CD8-positive, alpha-beta memory T cell (primary cell): Measurements from ENCODE around the gene FCSK. TPM values are rescaled to one million over a fixed set of nuclear protein-coding genes. Genes with fewer than 3 reads are reported as not detected.

Experiments used
- CTCF ChIA-PET: fragments of 350-600 bp; sonication (Branson Sonifier 250); formaldehyde crosslinking; loops from one replicate; lab custom pipeline; 2021; ENCODE audit warnings: antibody characterized with exemption; lab: Charles Lee
- POLR2A ChIA-PET: fragments of 350-600 bp; sonication (Branson Sonifier 250); formaldehyde crosslinking; loops from one replicate; lab custom pipeline; 2021; ENCODE audit warnings: antibody characterized with exemption; lab: Charles Lee
- DNase-seq, 5 donors: peaks; one replicate each; pipeline versions ENCODE4 v3.0.0 to v3.0.0-alpha.2; 2020 to 2022; ENCODE audit warnings: mixed read lengths in 1 of 5
- H3K27ac ChIP-seq: one replicate; pipeline ENCODE4 v1.7.0; 2013; ENCODE audit warnings: low read depth, mild to moderate bottlenecking, low read length, moderate library complexity
- H3K27me3 ChIP-seq: 2 replicates; pipeline ENCODE4 v1.7.0; 2013; ENCODE audit warnings: low read length, mild to moderate bottlenecking; ENCODE audit not compliant: insufficient read depth, poor library complexity, severe bottlenecking
- H3K36me3 ChIP-seq: 2 replicates; pipeline ENCODE4 v1.7.0; 2013; ENCODE audit warnings: mild to moderate bottlenecking, low read length, moderate library complexity; ENCODE audit not compliant: insufficient read depth
- H3K4me1 ChIP-seq: 2 replicates; pipeline ENCODE4 v1.7.0; 2013; ENCODE audit warnings: mild to moderate bottlenecking, low read length, moderate library complexity; ENCODE audit not compliant: insufficient read depth
- H3K4me3 ChIP-seq: 2 replicates; pipeline ENCODE4 v1.7.0; 2013; ENCODE audit warnings: mild to moderate bottlenecking, low read length
- H3K9me3 ChIP-seq: 2 replicates; pipeline ENCODE4 v1.7.0; 2013; ENCODE audit warnings: mild to moderate bottlenecking, low read length
- H3K27ac Mint-ChIP-seq, 8 donors: one replicate each; pipeline ENCODE4 v1.8.0; 2020 to 2021; ENCODE audit warnings: mixed read lengths in 8 of 8, mild to moderate bottlenecking in 6 of 8, inconsistent platforms in 3 of 8, moderate library complexity in 3 of 8
- H3K27me3 Mint-ChIP-seq, 2 donors: one replicate each; pipeline ENCODE4 v1.8.0; 2020 to 2021; ENCODE audit warnings: mixed read lengths in 2 of 2, mild to moderate bottlenecking in 1 of 2, moderate library complexity in 1 of 2
- H3K36me3 Mint-ChIP-seq, 3 donors: one replicate each; pipeline ENCODE4 v1.8.0; 2020 to 2021; ENCODE audit warnings: mixed read lengths in 3 of 3, inconsistent platforms in 1 of 3, mild to moderate bottlenecking in 1 of 3
- H3K4me1 Mint-ChIP-seq, 3 donors: one replicate each; pipeline ENCODE4 v1.8.0; 2020 to 2021; ENCODE audit warnings: mixed read lengths in 3 of 3, inconsistent platforms in 1 of 3, mild to moderate bottlenecking in 1 of 3
- H3K4me3 Mint-ChIP-seq, 7 donors: one replicate each; pipeline ENCODE4 v1.8.0; 2020 to 2021; ENCODE audit warnings: mixed read lengths in 7 of 7, mild to moderate bottlenecking in 6 of 7, moderate library complexity in 4 of 7, inconsistent platforms in 2 of 7
- H3K9me3 Mint-ChIP-seq, 5 donors: one replicate each; pipeline ENCODE4 v1.8.0; 2020 to 2022; ENCODE audit warnings: mixed read lengths in 5 of 5, mild to moderate bottlenecking in 3 of 5, moderate library complexity in 2 of 5, inconsistent platforms in 1 of 5
- polyA plus RNA-seq: library from polyadenylated mRNA; unstranded; fragments of 300-500 nt; fragmentation: Illumina TruSeq; gene quantifications from one replicate; pipeline ENCODE4 v1.2.3, GENCODE V29; 2021
- total RNA-seq, 2 experiments: library from RNA; stranded (reverse); gene quantifications; one replicate each; pipeline ENCODE4 v1.2.3, GENCODE V29; 2021

The FCSK gene
- total and polyA plus RNA-seq, 3 experiments from 2014 or later = 7.8 to 16.9 (median 15.1) TPM

GRCh38 chr16:70417661-70418060 is 36.7 kb upstream of the FCSK start:
- Histone ChIP-seq H3K4me3 (no peak overlapping the region), H3K27ac (no peak overlapping the region), H3K4me1 (peaks cover 41% of the 10 kb centered on the region), H3K9me3 (no peaks in the 10 kb centered on the region), H3K27me3 (no peaks in the 10 kb centered on the region), H3K36me3 (no peaks in the 10 kb centered on the region)
- H3K4me1 Mint-ChIP-seq = peaks cover 34 to 62% (median 37%) of the 10 kb centered on the region in 3 donors
- peak overlapping the region in 1 of 7 donors; percentile 35 for H3K4me3 Mint-ChIP-seq
- no peak for DNase-seq
- peaks cover 0 to 14% (median 0%) of the 10 kb centered on the region in 3 donors for H3K36me3 Mint-ChIP-seq
- ChIA-PET CTCF (interaction anchor here (0.6 to 1.5 kb wide), 3 partner anchors 21 to 23 kb away, joined by 3 to 4 read pairs (median 4); no protein-coding TSS in a partner anchor), POLR2A (no interaction called here)
- no peaks in the 10 kb centered on the region for H3K9me3 Mint-ChIP-seq
- peaks cover 0 to 1% of the 10 kb centered on the region in 2 donors for H3K27me3 Mint-ChIP-seq
- peak overlapping the region in 5 of 8 donors; percentile 3 to 78 (median 60) for H3K27ac Mint-ChIP-seq

- Histone ChIP-seq H3K36me3 (no peaks in the 10 kb centered on the region), H3K4me3 (peak overlapping the region; percentile 5), H3K4me1 (peaks cover 41% of the 10 kb centered on the region), H3K27ac (no peak overlapping the region), H3K9me3 (no peaks in the 10 kb centered on the region), H3K27me3 (no peaks in the 10 kb centered on the region)
- no peaks in the 10 kb centered on the region for H3K9me3 Mint-ChIP-seq
- peak in 1 of 5 donors; percentile 45 for DNase-seq
- H3K4me3 Mint-ChIP-seq = peak overlapping the region in 6 of 7 donors; percentile 10 to 74 (median 54)
- CTCF ChIA-PET = interaction anchor here (1.3 to 1.5 kb wide), 2 partner anchors 21 to 24 kb away, joined by 3 to 4 read pairs; no protein-coding TSS in a partner anchor
- POLR2A ChIA-PET = no interaction called here
- H3K36me3 Mint-ChIP-seq = peaks cover 0 to 16% (median 0%) of the 10 kb centered on the region in 3 donors
- peaks cover 36 to 67% (median 37%) of the 10 kb centered on the region in 3 donors for H3K4me1 Mint-ChIP-seq
- H3K27ac Mint-ChIP-seq = peak overlapping the region; percentile 29 to 92 (median 69)
- H3K27me3 Mint-ChIP-seq = peaks cover 0 to 1% of the 10 kb centered on the region in 2 donors
Observed at GRCh38 chr16:70418274-70418992, 36.0 kb upstream of the FCSK start.

- Histone ChIP-seq H3K4me3 (peak overlapping the region; percentile 5), H3K36me3 (no peaks in the 10 kb centered on the region), H3K9me3 (no peaks in the 10 kb centered on the region), H3K4me1 (peaks cover 41% of the 10 kb centered on the region), H3K27ac (no peak overlapping the region), H3K27me3 (no peaks in the 10 kb centered on the region)
- Mint-ChIP-seq H3K4me1 (peaks cover 36 to 67% (median 37%) of the 10 kb centered on the region in 3 donors), H3K4me3 (peak overlapping the region in 6 of 7 donors; percentile 10 to 74 (median 54)), H3K36me3 (peaks cover 0 to 16% (median 0%) of the 10 kb centered on the region in 3 donors), H3K27ac (peak overlapping the region; percentile 29 to 92 (median 76)), H3K27me3 (peaks cover 0 to 1% of the 10 kb centered on the region in 2 donors), H3K9me3 (no peaks in the 10 kb centered on the region)
- CTCF ChIA-PET = interaction anchor here (1.5 kb wide), 1 partner anchor 21 kb away, joined by 4 read pairs; no protein-coding TSS in a partner anchor
- POLR2A ChIA-PET = no interaction called here
- no peak for DNase-seq
Observed at GRCh38 chr16:70418993-70419318, 35.4 kb upstream of the FCSK start.

- H3K9me3 Mint-ChIP-seq = no peaks in the 10 kb centered on the region
- peaks cover 41% of the 10 kb centered on the region for H3K4me1 ChIP-seq
- H3K4me1 Mint-ChIP-seq = peaks cover 35 to 64% (median 37%) of the 10 kb centered on the region in 3 donors
- peaks cover 0 to 16% (median 0%) of the 10 kb centered on the region in 3 donors for H3K36me3 Mint-ChIP-seq
- CTCF ChIA-PET = no interaction called here
- no peaks in the 10 kb centered on the region for H3K27me3 ChIP-seq
- H3K4me3 ChIP-seq = no peak overlapping the region
- H3K27ac Mint-ChIP-seq = peak overlapping the region in 7 of 8 donors; percentile 26 to 81 (median 74)
- peaks cover 1% of the 10 kb centered on the region for H3K36me3 ChIP-seq
- H3K9me3 ChIP-seq = no peaks in the 10 kb centered on the region
- DNase-seq = no peak
- POLR2A ChIA-PET = interaction anchor here (0.6 kb wide), 1 partner anchor 49 kb away, joined by 4 read pairs; no protein-coding TSS in a partner anchor
- H3K27ac ChIP-seq = no peak overlapping the region
- peak overlapping the region in 3 of 7 donors; percentile 6 to 51 (median 10) for H3K4me3 Mint-ChIP-seq
- H3K27me3 Mint-ChIP-seq = peaks cover 0 to 1% of the 10 kb centered on the region in 2 donors
Observed at GRCh38 chr16:70419384-70420327, 34.7 kb upstream of the FCSK start.

GRCh38 chr16:70421014-70421413 is 33.4 kb upstream of the FCSK start:
- ChIA-PET POLR2A (no interaction called here), CTCF (no interaction called here)
- no peaks in the 10 kb centered on the region for H3K27me3 ChIP-seq
- H3K4me1 Mint-ChIP-seq = peaks cover 33 to 63% (median 35%) of the 10 kb centered on the region in 3 donors
- no peaks in the 10 kb centered on the region for H3K9me3 Mint-ChIP-seq
- H3K36me3 Mint-ChIP-seq = peaks cover 0 to 19% (median 0%) of the 10 kb centered on the region in 3 donors
- peaks cover 3% of the 10 kb centered on the region for H3K36me3 ChIP-seq
- H3K4me3 ChIP-seq = no peak overlapping the region
- no peaks in the 10 kb centered on the region for H3K9me3 ChIP-seq
- H3K4me3 Mint-ChIP-seq = no peak overlapping the region
- H3K27ac ChIP-seq = no peak overlapping the region
- H3K27ac Mint-ChIP-seq = peak overlapping the region in 1 of 8 donors; percentile 55
- DNase-seq = no peak
- peaks cover 0 to 1% of the 10 kb centered on the region in 2 donors for H3K27me3 Mint-ChIP-seq
- peaks cover 41% of the 10 kb centered on the region for H3K4me1 ChIP-seq

- ChIA-PET POLR2A (no interaction called here), CTCF (no interaction called here)
- no peak overlapping the region for H3K27ac ChIP-seq
- H3K27me3 Mint-ChIP-seq = peaks cover 0 to 1% of the 10 kb centered on the region in 2 donors
- H3K4me3 Mint-ChIP-seq = no peak overlapping the region
- H3K4me1 ChIP-seq = peaks cover 41% of the 10 kb centered on the region
- H3K36me3 Mint-ChIP-seq = peaks cover 0 to 17% (median 0%) of the 10 kb centered on the region in 3 donors
- H3K27me3 ChIP-seq = no peaks in the 10 kb centered on the region
- peak overlapping the region in 2 of 8 donors; percentile 44 to 61 for H3K27ac Mint-ChIP-seq
- no peak for DNase-seq
- H3K4me1 Mint-ChIP-seq = peaks cover 33 to 57% (median 35%) of the 10 kb centered on the region in 3 donors
- no peak overlapping the region for H3K4me3 ChIP-seq
- peaks cover 3% of the 10 kb centered on the region for H3K36me3 ChIP-seq
- no peaks in the 10 kb centered on the region for H3K9me3 Mint-ChIP-seq
- no peaks in the 10 kb centered on the region for H3K9me3 ChIP-seq
Observed at GRCh38 chr16:70421473-70422311, 32.7 kb upstream of the FCSK start.

- H3K4me3 Mint-ChIP-seq = no peak overlapping the region
- H3K4me3 ChIP-seq = no peak overlapping the region
- H3K9me3 ChIP-seq = no peaks in the 10 kb centered on the region
- H3K36me3 ChIP-seq = peaks cover 3% of the 10 kb centered on the region
- DNase-seq = no peak
- H3K4me1 Mint-ChIP-seq = peaks cover 35 to 59% (median 38%) of the 10 kb centered on the region in 3 donors
- H3K36me3 Mint-ChIP-seq = peaks cover 0 to 17% (median under 1%) of the 10 kb centered on the region in 3 donors
- H3K27me3 Mint-ChIP-seq = peaks cover 0 to under 1% of the 10 kb centered on the region in 2 donors
- ChIA-PET CTCF (no interaction called here), POLR2A (interaction anchor here (0.6 kb wide), 1 partner anchor 126 kb away, joined by 3 read pairs; no protein-coding TSS in a partner anchor)
- H3K9me3 Mint-ChIP-seq = no peaks in the 10 kb centered on the region
- no peaks in the 10 kb centered on the region for H3K27me3 ChIP-seq
- no peak overlapping the region for H3K27ac ChIP-seq
- H3K4me1 ChIP-seq = peaks cover 38% of the 10 kb centered on the region
- peak overlapping the region in 1 of 8 donors; percentile 35 for H3K27ac Mint-ChIP-seq
Observed at GRCh38 chr16:70422543-70422942, 31.9 kb upstream of the FCSK start.
